H1 (cell line): ENCODE measurements around the gene NTN5. TPM values are rescaled to one million over a fixed set of nuclear protein-coding genes. Genes with fewer than 3 reads are reported as not detected.

Experiments
- KDM5A ChIP-seq: fragments of 200-600 bp; IDR thresholded peaks from 2 replicates; pipeline ENCODE4 v1.7.1; 2012; ENCODE audit warnings: mild to moderate bottlenecking, low read length, inconsistent platforms, mixed read lengths
- RBBP5 ChIP-seq: IDR thresholded peaks from 2 replicates; pipeline ENCODE4 v1.7.1; 2012; ENCODE audit warnings: low read depth, mild to moderate bottlenecking, inconsistent platforms, low read length, moderate library complexity, borderline replicate concordance
- SIN3A ChIP-seq, 2 experiments: IDR thresholded peaks in 1 of 2; conservative IDR thresholded peaks in 1 of 2; 2 replicates each; pipeline ENCODE4 v1.6.1; 2011 to 2012; ENCODE audit warnings: low read length in 2 of 2, improper control_type of control experiment in 1 of 2, low read depth in 1 of 2, mild to moderate bottlenecking in 1 of 2
- SP1 ChIP-seq: IDR thresholded peaks from 2 replicates; pipeline ENCODE4 v1.6.1; 2011; ENCODE audit warnings: low read depth, low read length
- SP4 ChIP-seq: IDR thresholded peaks from 2 replicates; pipeline ENCODE4 v1.6.1; 2012; ENCODE audit warnings: low read length, inconsistent platforms
- TEAD4 ChIP-seq: IDR thresholded peaks from 2 replicates; pipeline ENCODE4 v1.6.1; 2012; ENCODE audit warnings: low read depth, low read length, inconsistent platforms, mixed read lengths
- polyA plus RNA-seq, 7 experiments: library from polyadenylated mRNA; depleted of rRNA in 3 of 7; stranded (reverse) in 5 of 7; unstranded in 2 of 7; fragments of >200 nt in 5 of 7; fragments of 200-250 nt in 2 of 7; gene quantifications; 1 replicate in 5 of 7; 2 replicates in 1 of 7; 4 replicates in 1 of 7; pipeline versions ENCODE4 v1.2.1 to v1.2.3, GENCODE V29; 2011 to 2013; ENCODE audit warnings: missing spikeins in 2 of 7, mixed read lengths in 2 of 7
- total RNA-seq: library from RNA; stranded (reverse); fragmentation: NEBNext Ultra II Directional; extraction: Animal tissue kit (Norgen Biotek cat#: 25700); gene quantifications from 2 replicates; pipeline ENCODE4 v1.2.1, GENCODE V29; 2021
- TF ChIP-seq, protein P1 (sequence below), 3 experiments: IDR thresholded peaks; 1 replicate in 2 of 3; 2 replicates in 1 of 3; pipeline versions ENCODE4 v1.5.1 to v1.6.1; 2011; ENCODE audit warnings: low read length in 3 of 3, mild to moderate bottlenecking in 3 of 3, inconsistent platforms in 2 of 3, low read depth in 1 of 3, moderate library complexity in 1 of 3; ENCODE audit not compliant: insufficient read depth in 1 of 3; ENCODE audit errors: control extremely low read depth in 1 of 3
- TF ChIP-seq, protein P2 (sequence below): IDR thresholded peaks from 2 replicates; pipeline ENCODE4 v1.6.1; 2012; ENCODE audit warnings: low read length, inconsistent platforms

The NTN5 gene
- total and polyA plus RNA-seq, 2 of the 8 experiments (the other 6 are each of a cell fraction or from before 2014, with no cell fraction given) = 0.47 to 0.85 TPM

DNA sequence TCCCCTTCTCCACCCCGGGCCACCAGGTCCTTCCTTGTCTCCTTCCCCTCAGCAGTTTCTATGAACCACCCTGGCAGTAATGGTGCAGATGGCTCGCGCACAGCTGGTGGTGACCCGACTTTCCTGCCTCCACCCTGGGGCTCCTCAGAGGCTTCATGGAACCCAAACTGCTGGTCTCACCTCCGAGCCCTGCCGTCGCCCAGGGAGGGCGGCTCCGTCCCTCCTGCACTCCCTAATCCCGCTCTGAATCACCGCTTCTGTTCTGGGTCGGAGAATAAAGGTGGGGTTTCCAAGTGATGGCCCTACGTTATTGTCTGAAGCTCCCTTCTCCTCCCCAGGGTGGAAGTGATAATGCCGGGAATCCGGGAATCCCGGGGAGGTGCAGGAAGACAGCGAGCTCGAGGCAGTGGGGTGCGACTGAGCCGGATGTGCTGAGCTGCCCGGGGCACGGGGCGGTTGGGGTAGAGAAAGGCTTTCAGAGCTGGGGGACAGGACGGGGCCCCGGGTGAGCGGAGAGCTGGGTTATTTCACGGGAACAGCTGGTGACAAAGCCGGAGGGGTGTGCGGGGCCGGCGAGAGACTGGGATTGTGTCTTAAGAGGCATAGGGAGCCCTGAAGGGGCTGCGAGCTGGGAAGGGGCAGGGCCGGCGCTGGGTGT lies 23.7 kb upstream of the NTN5 start (continued):
- TF ChIP-seq RBBP5 (peak; percentile 93; the same call in 1 of the 2 replicates), SIN3A (conservative IDR thresholded peaks at IDR 0.05 in 1 of 2, IDR thresholded peaks at IDR 0.05 in 1 of 2; ENCODE audit: low read depth in 1 of 2, low read length in 2 of 2) (peak in 1 of 2 experiments; percentile 34; a peak in 1 of 4 replicates), SP1 (no peak), KDM5A (no peak), TEAD4 (no peak), SP4 (no peak)
- TF ChIP-seq, protein P1, sequence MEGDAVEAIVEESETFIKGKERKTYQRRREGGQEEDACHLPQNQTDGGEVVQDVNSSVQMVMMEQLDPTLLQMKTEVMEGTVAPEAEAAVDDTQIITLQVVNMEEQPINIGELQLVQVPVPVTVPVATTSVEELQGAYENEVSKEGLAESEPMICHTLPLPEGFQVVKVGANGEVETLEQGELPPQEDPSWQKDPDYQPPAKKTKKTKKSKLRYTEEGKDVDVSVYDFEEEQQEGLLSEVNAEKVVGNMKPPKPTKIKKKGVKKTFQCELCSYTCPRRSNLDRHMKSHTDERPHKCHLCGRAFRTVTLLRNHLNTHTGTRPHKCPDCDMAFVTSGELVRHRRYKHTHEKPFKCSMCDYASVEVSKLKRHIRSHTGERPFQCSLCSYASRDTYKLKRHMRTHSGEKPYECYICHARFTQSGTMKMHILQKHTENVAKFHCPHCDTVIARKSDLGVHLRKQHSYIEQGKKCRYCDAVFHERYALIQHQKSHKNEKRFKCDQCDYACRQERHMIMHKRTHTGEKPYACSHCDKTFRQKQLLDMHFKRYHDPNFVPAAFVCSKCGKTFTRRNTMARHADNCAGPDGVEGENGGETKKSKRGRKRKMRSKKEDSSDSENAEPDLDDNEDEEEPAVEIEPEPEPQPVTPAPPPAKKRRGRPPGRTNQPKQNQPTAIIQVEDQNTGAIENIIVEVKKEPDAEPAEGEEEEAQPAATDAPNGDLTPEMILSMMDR (IDR thresholded peaks at IDR 0.05; ENCODE audit: control extremely low read depth in 1 of 3, insufficient read depth in 1 of 3, low read depth in 1 of 3, low read length in 3 of 3) = no peak; a peak in 1 of 4 replicates
- TF ChIP-seq, protein P2, sequence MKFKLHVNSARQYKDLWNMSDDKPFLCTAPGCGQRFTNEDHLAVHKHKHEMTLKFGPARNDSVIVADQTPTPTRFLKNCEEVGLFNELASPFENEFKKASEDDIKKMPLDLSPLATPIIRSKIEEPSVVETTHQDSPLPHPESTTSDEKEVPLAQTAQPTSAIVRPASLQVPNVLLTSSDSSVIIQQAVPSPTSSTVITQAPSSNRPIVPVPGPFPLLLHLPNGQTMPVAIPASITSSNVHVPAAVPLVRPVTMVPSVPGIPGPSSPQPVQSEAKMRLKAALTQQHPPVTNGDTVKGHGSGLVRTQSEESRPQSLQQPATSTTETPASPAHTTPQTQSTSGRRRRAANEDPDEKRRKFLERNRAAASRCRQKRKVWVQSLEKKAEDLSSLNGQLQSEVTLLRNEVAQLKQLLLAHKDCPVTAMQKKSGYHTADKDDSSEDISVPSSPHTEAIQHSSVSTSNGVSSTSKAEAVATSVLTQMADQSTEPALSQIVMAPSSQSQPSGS = no peak
